HG02623 (cell line): ENCODE data around the gene TMEM248.
"Not testable (repeated sequence)": the region's sequence is repeated elsewhere in the genome, so short reads cannot be mapped to it uniquely, and the experiment has no call there.

ENCODE experiments used
- ATAC-seq: cut with Tn5 transposase; IDR thresholded peaks from one replicate; pipeline ENCODE4 v1.9.1; 2021; ENCODE audit warnings: moderate library complexity; ENCODE audit not compliant: unreplicated experiment

Gene TMEM248

GRCh38 chr7:66908598-66908997 lies 12.4 kb upstream of the TMEM248 start:
- not testable (repeated sequence) for ATAC-seq

- ATAC-seq = no peak
Observed at GRCh38 chr7:66910789-66911188, 10.2 kb upstream of the TMEM248 start.

- not testable (repeated sequence) for ATAC-seq
Observed at GRCh38 chr7:66911191-66911590, 9.8 kb upstream of the TMEM248 start.

- ATAC-seq = no peak
Observed at GRCh38 chr7:66912195-66912594, 8.8 kb upstream of the TMEM248 start.

GRCh38 chr7:66913118-66914037 lies 7.6 kb upstream of the TMEM248 start:
- ATAC-seq = no peak

GRCh38 chr7:66917904-66918303 lies 3.1 kb upstream of the TMEM248 start:
- not testable (repeated sequence) for ATAC-seq

- ATAC-seq = no peak
Observed at GRCh38 chr7:66919304-66919703, 1.7 kb upstream of the TMEM248 start.

- ATAC-seq = no peak
Observed at GRCh38 chr7:66919704-66920103, 1.3 kb upstream of the TMEM248 start.

- no peak for ATAC-seq
Observed at GRCh38 chr7:66920256-66920655, 769 bp upstream of the TMEM248 start.

- peak; percentile 28 for ATAC-seq
Observed at GRCh38 chr7:66921396-66921917, 432 bp downstream of the TMEM248 start.

- no peak for ATAC-seq
Observed at GRCh38 chr7:66921918-66922486, 977 bp downstream of the TMEM248 start.

GRCh38 chr7:66925255-66925654 lies 4.2 kb downstream of the TMEM248 start:
- ATAC-seq = no peak

GRCh38 chr7:66927348-66927948 lies 6.4 kb downstream of the TMEM248 start:
- ATAC-seq = no peak

- no peak for ATAC-seq
Observed at GRCh38 chr7:66928388-66928787, 7.4 kb downstream of the TMEM248 start.

GRCh38 chr7:66929165-66929564 lies 8.1 kb downstream of the TMEM248 start:
- no peak for ATAC-seq

- ATAC-seq = no peak
Observed at GRCh38 chr7:66929935-66930334, 8.9 kb downstream of the TMEM248 start.

GRCh38 chr7:66930341-66930740 lies 9.3 kb downstream of the TMEM248 start:
- no peak for ATAC-seq

GRCh38 chr7:66933469-66933868 lies 12.4 kb downstream of the TMEM248 start:
- no peak for ATAC-seq

- ATAC-seq = no peak
Observed at GRCh38 chr7:66937940-66938339, 16.9 kb downstream of the TMEM248 start.

GRCh38 chr7:66939325-66939724 lies 18.3 kb downstream of the TMEM248 start:
- ATAC-seq = no peak

GRCh38 chr7:66946545-66946944 lies 25.5 kb downstream of the TMEM248 start:
- no peak for ATAC-seq
